H1 (cell line): ENCODE results near the gene TPSB2. TPM values are rescaled to one million over a fixed set of nuclear protein-coding genes. Genes with fewer than 3 reads are reported as not detected.

Source experiments
- FOSL1 ChIP-seq: IDR thresholded peaks from 2 replicates; pipeline ENCODE4 v1.6.1; 2011; ENCODE audit warnings: mild to moderate bottlenecking, low read depth, low read length, moderate library complexity; ENCODE audit not compliant: insufficient read depth
- NANOG ChIP-seq: IDR thresholded peaks from 2 replicates; pipeline ENCODE4 v1.6.1; 2011; ENCODE audit warnings: low read length, low read depth, mild to moderate bottlenecking, inconsistent platforms; ENCODE audit not compliant: insufficient read depth, poor library complexity, severe bottlenecking
- NRF1 ChIP-seq: IDR thresholded peaks from 2 replicates; pipeline ENCODE4 v1.6.1; 2011; ENCODE audit warnings: mild to moderate bottlenecking, low read depth, low read length, improper control_type of control experiment
- RBBP5 ChIP-seq: IDR thresholded peaks from 2 replicates; pipeline ENCODE4 v1.7.1; 2012; ENCODE audit warnings: low read depth, mild to moderate bottlenecking, inconsistent platforms, low read length, moderate library complexity, borderline replicate concordance
- polyA plus RNA-seq, 7 experiments: library from polyadenylated mRNA; depleted of rRNA in 3 of 7; stranded (reverse) in 5 of 7; unstranded in 2 of 7; fragments of >200 nt in 5 of 7; fragments of 200-250 nt in 2 of 7; gene quantifications; 1 replicate in 5 of 7; 2 replicates in 1 of 7; 4 replicates in 1 of 7; pipeline versions ENCODE4 v1.2.1 to v1.2.3, GENCODE V29; 2011 to 2013; ENCODE audit warnings: missing spikeins in 2 of 7, mixed read lengths in 2 of 7
- total RNA-seq: library from RNA; stranded (reverse); fragmentation: NEBNext Ultra II Directional; extraction: Animal tissue kit (Norgen Biotek cat#: 25700); gene quantifications from 2 replicates; pipeline ENCODE4 v1.2.1, GENCODE V29; 2021
- TF ChIP-seq, protein P1 (sequence below), 3 experiments: IDR thresholded peaks; 1 replicate in 2 of 3; 2 replicates in 1 of 3; pipeline versions ENCODE4 v1.5.1 to v1.6.1; 2011; ENCODE audit warnings: low read length in 3 of 3, mild to moderate bottlenecking in 3 of 3, inconsistent platforms in 2 of 3, low read depth in 1 of 3, moderate library complexity in 1 of 3; ENCODE audit not compliant: insufficient read depth in 1 of 3; ENCODE audit errors: control extremely low read depth in 1 of 3

TPSB2 gene
- total and polyA plus RNA-seq, 2 of the 8 experiments (the other 6 are each of a cell fraction or from before 2014, with no cell fraction given) = 0.08 TPM; not detected in 1

DNA sequence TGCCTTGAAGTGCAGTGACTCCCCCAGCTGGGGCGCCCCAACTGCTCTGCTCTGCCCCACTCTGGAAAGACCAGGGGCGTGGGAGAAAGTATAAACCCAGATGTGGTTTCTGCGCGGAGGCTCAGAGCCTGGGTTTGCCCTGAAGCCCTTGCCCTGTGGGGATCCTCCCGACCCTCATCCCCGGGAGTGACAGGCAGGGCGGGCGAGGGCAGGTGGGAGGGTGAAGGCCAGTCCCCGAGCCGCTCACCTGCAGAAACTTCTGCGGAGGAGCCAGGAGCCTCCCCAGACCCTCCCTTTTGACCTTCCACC, 29.7 kb upstream of the TPSB2 start (continued):
- TF ChIP-seq, protein P1, sequence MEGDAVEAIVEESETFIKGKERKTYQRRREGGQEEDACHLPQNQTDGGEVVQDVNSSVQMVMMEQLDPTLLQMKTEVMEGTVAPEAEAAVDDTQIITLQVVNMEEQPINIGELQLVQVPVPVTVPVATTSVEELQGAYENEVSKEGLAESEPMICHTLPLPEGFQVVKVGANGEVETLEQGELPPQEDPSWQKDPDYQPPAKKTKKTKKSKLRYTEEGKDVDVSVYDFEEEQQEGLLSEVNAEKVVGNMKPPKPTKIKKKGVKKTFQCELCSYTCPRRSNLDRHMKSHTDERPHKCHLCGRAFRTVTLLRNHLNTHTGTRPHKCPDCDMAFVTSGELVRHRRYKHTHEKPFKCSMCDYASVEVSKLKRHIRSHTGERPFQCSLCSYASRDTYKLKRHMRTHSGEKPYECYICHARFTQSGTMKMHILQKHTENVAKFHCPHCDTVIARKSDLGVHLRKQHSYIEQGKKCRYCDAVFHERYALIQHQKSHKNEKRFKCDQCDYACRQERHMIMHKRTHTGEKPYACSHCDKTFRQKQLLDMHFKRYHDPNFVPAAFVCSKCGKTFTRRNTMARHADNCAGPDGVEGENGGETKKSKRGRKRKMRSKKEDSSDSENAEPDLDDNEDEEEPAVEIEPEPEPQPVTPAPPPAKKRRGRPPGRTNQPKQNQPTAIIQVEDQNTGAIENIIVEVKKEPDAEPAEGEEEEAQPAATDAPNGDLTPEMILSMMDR (IDR thresholded peaks at IDR 0.05; ENCODE audit: control extremely low read depth in 1 of 3, insufficient read depth in 1 of 3, low read depth in 1 of 3, low read length in 3 of 3) = no peak
- no peak for TF ChIP-seq RBBP5
- no peak for TF ChIP-seq NANOG
- TF ChIP-seq NRF1 = no peak
- TF ChIP-seq FOSL1 = no peak
